Liver (tissue), 3 donors: ENCODE results near the gene PPM1K.

Source experiments
- GABPA ChIP-seq, 2 donors: IDR thresholded peaks in 1 of 2; conservative IDR thresholded peaks in 1 of 2; 2 replicates each; pipeline ENCODE4 v1.6.1; 2016; ENCODE audit warnings: antibody characterized with exemption in 2 of 2, mild to moderate bottlenecking in 1 of 2, moderate library complexity in 1 of 2
- JUND ChIP-seq, 2 donors: IDR thresholded peaks; 2 replicates each; pipeline ENCODE4 v1.6.1; 2016; ENCODE audit warnings: antibody characterized with exemption in 2 of 2
- TAF1 ChIP-seq: conservative IDR thresholded peaks from 2 replicates; pipeline ENCODE4 v1.6.1; 2016; ENCODE audit warnings: antibody characterized with exemption, mild to moderate bottlenecking
- YY1 ChIP-seq: IDR thresholded peaks from 2 replicates; pipeline ENCODE4 v1.6.1; 2016; ENCODE audit warnings: antibody characterized with exemption, mild to moderate bottlenecking
- TF ChIP-seq, protein P1 (sequence below): fragments of 150-350 bp; IDR thresholded peaks from 2 replicates; pipeline ENCODE4 v1.5.1; 2017; ENCODE audit warnings: improper control_type of control experiment, low read depth, low read length; ENCODE audit not compliant: missing input control
- TF ChIP-seq, protein P2 (sequence below): IDR thresholded peaks from 2 replicates; pipeline ENCODE4 v1.6.1; 2016; ENCODE audit warnings: antibody characterized with exemption, mild to moderate bottlenecking
- TF ChIP-seq, protein P3 (sequence below): IDR thresholded peaks from 2 replicates; pipeline ENCODE4 v1.6.1; 2016; ENCODE audit warnings: antibody characterized with exemption
- donor health status: healthy.
- donor health status: healthy.

DNA sequence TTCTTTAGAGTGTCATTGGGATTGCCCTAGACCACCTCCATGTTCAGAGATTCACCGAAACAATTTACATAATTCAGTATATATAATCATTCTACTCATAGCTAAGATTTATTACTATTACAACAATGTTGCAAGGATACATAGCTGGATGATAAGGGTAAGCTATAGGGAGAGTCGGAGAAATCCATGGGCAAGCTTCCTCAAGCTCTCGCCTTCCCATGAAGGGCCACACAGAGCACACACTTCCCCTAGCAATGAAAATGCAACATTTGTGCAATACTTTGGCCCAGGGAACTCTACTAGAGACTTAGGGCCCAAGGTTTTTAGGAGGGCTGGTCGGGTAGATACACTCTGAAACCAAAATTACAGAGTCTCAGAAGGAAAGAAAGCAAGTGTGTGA is 76.2 kb downstream of the PPM1K start:
- TF ChIP-seq JUND (IDR thresholded peaks at IDR 0.05) (no peak), YY1 (no peak), TAF1 (no peak), GABPA (IDR thresholded peaks at IDR 0.05 in 1 of 2, conservative IDR thresholded peaks at IDR 0.05 in 1 of 2) (no peak)
- TF ChIP-seq, protein P1, sequence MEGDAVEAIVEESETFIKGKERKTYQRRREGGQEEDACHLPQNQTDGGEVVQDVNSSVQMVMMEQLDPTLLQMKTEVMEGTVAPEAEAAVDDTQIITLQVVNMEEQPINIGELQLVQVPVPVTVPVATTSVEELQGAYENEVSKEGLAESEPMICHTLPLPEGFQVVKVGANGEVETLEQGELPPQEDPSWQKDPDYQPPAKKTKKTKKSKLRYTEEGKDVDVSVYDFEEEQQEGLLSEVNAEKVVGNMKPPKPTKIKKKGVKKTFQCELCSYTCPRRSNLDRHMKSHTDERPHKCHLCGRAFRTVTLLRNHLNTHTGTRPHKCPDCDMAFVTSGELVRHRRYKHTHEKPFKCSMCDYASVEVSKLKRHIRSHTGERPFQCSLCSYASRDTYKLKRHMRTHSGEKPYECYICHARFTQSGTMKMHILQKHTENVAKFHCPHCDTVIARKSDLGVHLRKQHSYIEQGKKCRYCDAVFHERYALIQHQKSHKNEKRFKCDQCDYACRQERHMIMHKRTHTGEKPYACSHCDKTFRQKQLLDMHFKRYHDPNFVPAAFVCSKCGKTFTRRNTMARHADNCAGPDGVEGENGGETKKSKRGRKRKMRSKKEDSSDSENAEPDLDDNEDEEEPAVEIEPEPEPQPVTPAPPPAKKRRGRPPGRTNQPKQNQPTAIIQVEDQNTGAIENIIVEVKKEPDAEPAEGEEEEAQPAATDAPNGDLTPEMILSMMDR, result no peak
- TF ChIP-seq, protein P2, sequence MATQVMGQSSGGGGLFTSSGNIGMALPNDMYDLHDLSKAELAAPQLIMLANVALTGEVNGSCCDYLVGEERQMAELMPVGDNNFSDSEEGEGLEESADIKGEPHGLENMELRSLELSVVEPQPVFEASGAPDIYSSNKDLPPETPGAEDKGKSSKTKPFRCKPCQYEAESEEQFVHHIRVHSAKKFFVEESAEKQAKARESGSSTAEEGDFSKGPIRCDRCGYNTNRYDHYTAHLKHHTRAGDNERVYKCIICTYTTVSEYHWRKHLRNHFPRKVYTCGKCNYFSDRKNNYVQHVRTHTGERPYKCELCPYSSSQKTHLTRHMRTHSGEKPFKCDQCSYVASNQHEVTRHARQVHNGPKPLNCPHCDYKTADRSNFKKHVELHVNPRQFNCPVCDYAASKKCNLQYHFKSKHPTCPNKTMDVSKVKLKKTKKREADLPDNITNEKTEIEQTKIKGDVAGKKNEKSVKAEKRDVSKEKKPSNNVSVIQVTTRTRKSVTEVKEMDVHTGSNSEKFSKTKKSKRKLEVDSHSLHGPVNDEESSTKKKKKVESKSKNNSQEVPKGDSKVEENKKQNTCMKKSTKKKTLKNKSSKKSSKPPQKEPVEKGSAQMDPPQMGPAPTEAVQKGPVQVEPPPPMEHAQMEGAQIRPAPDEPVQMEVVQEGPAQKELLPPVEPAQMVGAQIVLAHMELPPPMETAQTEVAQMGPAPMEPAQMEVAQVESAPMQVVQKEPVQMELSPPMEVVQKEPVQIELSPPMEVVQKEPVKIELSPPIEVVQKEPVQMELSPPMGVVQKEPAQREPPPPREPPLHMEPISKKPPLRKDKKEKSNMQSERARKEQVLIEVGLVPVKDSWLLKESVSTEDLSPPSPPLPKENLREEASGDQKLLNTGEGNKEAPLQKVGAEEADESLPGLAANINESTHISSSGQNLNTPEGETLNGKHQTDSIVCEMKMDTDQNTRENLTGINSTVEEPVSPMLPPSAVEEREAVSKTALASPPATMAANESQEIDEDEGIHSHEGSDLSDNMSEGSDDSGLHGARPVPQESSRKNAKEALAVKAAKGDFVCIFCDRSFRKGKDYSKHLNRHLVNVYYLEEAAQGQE, result no peak
- TF ChIP-seq, protein P3, sequence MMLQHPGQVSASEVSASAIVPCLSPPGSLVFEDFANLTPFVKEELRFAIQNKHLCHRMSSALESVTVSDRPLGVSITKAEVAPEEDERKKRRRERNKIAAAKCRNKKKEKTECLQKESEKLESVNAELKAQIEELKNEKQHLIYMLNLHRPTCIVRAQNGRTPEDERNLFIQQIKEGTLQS, result no peak
